Eye (tissue), 1 donor: ENCODE measurements around the gene BATF.
"Not testable (repeated sequence)": the region's sequence is repeated elsewhere in the genome, so short reads cannot be mapped to it uniquely, and the experiment has no call there.

Source experiments
- DNase-seq: peaks from one replicate; pipeline ENCODE4 v3.0.0-alpha.2; 2015

The BATF gene

GRCh38 chr14:75522224-75522982, at the start of gene BATF:
TSS of gene BATF (plus strand) at chr14:75522469. CDS start at chr14:75522683, 214 bp downstream.
- DNase-seq: no peak

GRCh38 chr14:75474127-75474526, 48.1 kb upstream of the BATF start:
- DNase-seq: not testable (repeated sequence)

GRCh38 chr14:75476274-75476995, 45.8 kb upstream of the BATF start:
- DNase-seq: peak; percentile 79

- DNase-seq: no peak
Observed at GRCh38 chr14:75477881-75478280, 44.4 kb upstream of the BATF start.

- peak; percentile 27 for DNase-seq
Observed at GRCh38 chr14:75479770-75480600, 42.3 kb upstream of the BATF start.

GRCh38 chr14:75482366-75482765, 39.9 kb upstream of the BATF start:
- no peak for DNase-seq

GRCh38 chr14:75484711-75485429, 37.4 kb upstream of the BATF start:
- DNase-seq: no peak

- no peak for DNase-seq
Observed at GRCh38 chr14:75486318-75486717, 36.0 kb upstream of the BATF start.

GRCh38 chr14:75487155-75487671, 35.1 kb upstream of the BATF start:
- DNase-seq: no peak

GRCh38 chr14:75489480-75489837, 32.8 kb upstream of the BATF start:
- no peak for DNase-seq

GRCh38 chr14:75491376-75491978, 30.8 kb upstream of the BATF start:
- DNase-seq: no peak

GRCh38 chr14:75492832-75493591, 29.3 kb upstream of the BATF start:
- no peak for DNase-seq

- DNase-seq: no peak
Observed at GRCh38 chr14:75493592-75494087, 28.6 kb upstream of the BATF start.

- no peak for DNase-seq
Observed at GRCh38 chr14:75494896-75495295, 27.4 kb upstream of the BATF start.

GRCh38 chr14:75495399-75495798, 26.9 kb upstream of the BATF start:
- no peak for DNase-seq

GRCh38 chr14:75495882-75496281, 26.4 kb upstream of the BATF start:
- DNase-seq: no peak

GRCh38 chr14:75496755-75497154, 25.5 kb upstream of the BATF start:
- DNase-seq: no peak

- no peak for DNase-seq
Observed at GRCh38 chr14:75497191-75497590, 25.1 kb upstream of the BATF start.

- DNase-seq: no peak
Observed at GRCh38 chr14:75497701-75498100, 24.6 kb upstream of the BATF start.

GRCh38 chr14:75499084-75499875, 23.0 kb upstream of the BATF start:
- peak; percentile 41 for DNase-seq
